GM08714 (cell line): ENCODE results near the gene INTS15.
A peak's percentile ranks its signal among the peaks of the same experiment; 100 is the strongest.

Experiments used
- H3K4me3 ChIP-seq: fragments of 200-500 bp; sonication (Bioruptor generic); 2 replicates; pipeline ENCODE4 v1.5.1; 2014; ENCODE audit warnings: mild to moderate bottlenecking, low read length, inconsistent platforms
- ZNF274 ChIP-seq: IDR thresholded peaks from 2 replicates; pipeline ENCODE4 v1.6.1; 2012; ENCODE audit warnings: mild to moderate bottlenecking, low read depth, low read length

Gene INTS15

DNA sequence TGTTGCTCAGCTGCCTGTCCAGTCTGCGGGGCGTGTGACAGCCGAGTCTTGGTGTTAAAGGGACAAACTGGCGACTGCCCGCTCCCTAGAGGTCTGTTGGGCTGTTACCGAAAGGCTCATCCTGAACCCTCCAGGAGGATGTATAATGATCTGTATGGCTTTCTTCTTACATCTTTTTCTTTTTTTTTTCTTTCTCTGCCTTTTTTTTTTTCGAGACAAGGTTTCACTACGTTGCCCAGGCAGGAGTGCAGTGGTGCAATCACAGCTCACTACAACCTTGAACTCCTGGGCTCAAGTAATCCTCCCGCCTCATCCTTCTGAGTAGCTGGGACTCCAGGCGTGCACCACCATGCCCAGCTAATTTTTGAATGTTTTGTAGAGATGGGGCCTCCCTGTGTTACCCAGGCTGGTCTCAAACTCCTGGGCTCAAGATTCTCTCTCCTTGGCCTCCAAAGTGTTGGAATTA, 857 bp downstream of the INTS15 start:
- peak overlapping the region; percentile 92 for H3K4me3 ChIP-seq
- TF ChIP-seq ZNF274, result no peak

DNA sequence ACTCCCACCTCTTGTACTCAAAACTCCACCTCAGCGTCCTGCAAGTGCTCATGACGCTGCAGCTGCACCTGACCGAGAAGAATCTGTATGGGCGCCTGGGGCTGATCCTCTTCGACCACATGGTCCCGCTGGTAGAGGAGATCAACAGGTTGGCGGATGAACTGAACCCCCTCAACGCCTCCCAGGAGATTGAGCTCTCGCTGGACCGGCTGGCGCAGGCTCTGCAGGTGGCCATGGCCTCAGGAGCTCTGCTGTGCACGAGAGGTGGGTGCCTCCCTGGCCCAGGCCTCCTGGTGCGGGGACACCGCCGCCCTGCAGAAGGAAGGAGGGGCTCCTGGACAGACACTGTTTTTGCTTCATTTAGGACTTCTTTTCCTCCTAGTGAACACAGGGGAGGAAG, 10.3 kb downstream of the INTS15 start:
- H3K4me3 ChIP-seq, result no peak overlapping the region
- no peak for TF ChIP-seq ZNF274

GRCh38 chr7:6604458-6604857, 14.6 kb downstream of the INTS15 start:
- no peak for TF ChIP-seq ZNF274
- H3K4me3 ChIP-seq, result no peak overlapping the region

DNA sequence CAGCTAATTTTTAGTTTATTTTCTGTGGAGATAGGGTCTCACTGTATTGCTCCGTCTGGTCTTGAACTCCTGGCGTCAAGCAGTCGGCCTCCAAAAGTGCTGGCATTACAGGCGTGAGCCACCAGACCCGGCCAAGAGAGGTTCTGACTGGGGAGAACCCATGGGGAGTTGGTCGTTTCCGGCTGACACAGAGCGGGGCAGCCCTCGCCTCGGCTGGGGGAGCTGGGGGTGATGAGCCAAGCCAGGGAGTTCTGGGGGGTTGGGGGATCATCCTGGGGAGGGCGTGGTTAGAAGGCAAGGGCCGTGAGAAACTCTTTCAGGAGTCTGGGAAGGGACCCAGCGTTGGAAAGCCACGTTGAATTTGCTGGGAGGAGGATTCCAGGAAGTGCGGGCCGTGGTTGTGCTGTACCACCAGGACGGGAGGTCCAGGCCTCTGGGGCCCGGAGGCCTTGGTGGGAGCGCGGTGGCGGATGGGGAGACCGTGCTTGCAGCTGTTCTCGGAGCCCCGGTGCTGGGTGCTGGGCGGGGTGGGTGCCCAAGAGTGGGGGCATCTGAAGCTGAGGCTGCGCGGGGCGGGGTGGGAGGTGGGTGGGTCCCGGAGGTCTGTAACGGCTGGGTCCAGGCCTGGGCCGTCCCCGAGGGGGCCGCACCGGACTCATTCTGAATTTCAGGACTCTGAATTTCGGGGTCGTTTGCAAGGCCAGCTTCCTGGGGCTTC, 17.2 kb downstream of the INTS15 start:
- no peak for TF ChIP-seq ZNF274
- H3K4me3 ChIP-seq, result no peak overlapping the region

- no peak for TF ChIP-seq ZNF274
- H3K4me3 ChIP-seq, result no peak overlapping the region
Measured at GRCh38 chr7:6607651-6608051, 17.8 kb downstream of the INTS15 start.

- no peak for TF ChIP-seq ZNF274
- H3K4me3 ChIP-seq, result no peak overlapping the region
Measured at GRCh38 chr7:6608081-6608480, 18.3 kb downstream of the INTS15 start.

DNA sequence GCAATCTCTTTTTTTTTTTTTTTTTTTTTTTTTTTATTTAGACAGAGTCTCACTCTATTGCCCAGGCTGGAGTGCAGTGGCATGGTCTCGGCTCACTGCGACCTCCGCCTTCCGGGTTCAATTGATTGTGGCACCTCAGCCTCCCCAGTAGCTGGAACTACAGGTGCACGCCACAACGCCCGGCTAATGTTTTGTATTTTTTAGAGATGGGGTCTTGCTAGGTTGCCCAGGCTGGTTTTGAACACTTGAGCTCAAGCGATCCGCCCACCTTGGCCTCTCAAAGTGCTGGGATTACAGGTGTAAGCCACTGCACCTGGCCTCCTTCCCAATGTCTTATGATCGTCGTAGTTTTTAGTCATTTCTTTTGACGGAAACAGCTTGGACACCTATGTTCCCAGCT, 19.0 kb downstream of the INTS15 start:
- TF ChIP-seq ZNF274, result no peak
- H3K4me3 ChIP-seq, result no peak overlapping the region

DNA sequence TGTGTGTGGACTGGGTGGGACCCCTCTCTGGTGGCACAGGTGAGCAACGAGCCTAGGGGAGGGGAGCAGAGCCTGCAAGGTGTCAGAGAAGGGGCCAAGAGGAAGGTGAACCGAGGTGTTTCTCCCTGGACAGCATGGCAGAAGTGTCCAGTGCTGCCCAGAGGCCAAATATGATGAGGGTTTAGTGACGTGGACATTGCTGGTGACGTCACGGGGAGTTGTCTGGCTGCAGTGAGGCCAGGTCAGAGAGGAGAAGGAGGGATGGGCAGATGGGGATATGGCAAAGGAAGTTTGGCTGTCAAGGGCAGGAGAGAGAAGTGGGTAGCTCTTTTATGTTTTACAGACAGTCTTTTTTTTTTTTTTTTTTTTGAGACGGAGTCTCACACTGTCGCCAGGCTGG, 23.0 kb downstream of the INTS15 start:
- no peak for TF ChIP-seq ZNF274
- H3K4me3 ChIP-seq, result no peak overlapping the region

DNA sequence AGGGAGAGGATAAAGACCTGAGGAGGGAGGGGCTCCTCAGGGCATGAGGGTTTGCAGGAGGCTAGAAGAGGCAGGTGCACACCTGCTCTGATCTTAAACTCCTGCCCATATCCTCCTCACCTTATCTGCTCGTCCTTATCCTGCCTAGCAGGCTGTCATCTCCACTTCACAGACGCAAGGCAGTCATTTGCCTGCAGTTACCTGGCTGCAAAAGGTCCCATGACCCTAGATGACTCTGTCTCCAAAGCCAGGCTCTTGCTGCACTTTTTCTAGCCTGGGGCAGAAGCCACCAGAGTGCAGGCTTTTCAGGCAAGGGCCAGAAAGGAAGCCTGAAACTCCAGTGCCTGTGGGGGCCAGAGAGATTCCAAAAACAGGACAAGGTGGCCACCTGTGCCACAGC, 23.9 kb downstream of the INTS15 start:
- no peak for TF ChIP-seq ZNF274

GRCh38 chr7:6614953-6615722, 25.3 kb downstream of the INTS15 start, which contains the start of gene ZNF853:
TSS of gene ZNF853 (plus strand) at chr7:6615610. CDS start at chr7:6616175, 565 bp downstream.
- TF ChIP-seq ZNF274, result no peak
- peak within 1 kb of the TSS; percentile 10 for H3K4me3 ChIP-seq

More for the DNA sequence above, 23.9 kb downstream of the INTS15 start:
- H3K4me3 ChIP-seq, result no peak overlapping the region

DNA sequence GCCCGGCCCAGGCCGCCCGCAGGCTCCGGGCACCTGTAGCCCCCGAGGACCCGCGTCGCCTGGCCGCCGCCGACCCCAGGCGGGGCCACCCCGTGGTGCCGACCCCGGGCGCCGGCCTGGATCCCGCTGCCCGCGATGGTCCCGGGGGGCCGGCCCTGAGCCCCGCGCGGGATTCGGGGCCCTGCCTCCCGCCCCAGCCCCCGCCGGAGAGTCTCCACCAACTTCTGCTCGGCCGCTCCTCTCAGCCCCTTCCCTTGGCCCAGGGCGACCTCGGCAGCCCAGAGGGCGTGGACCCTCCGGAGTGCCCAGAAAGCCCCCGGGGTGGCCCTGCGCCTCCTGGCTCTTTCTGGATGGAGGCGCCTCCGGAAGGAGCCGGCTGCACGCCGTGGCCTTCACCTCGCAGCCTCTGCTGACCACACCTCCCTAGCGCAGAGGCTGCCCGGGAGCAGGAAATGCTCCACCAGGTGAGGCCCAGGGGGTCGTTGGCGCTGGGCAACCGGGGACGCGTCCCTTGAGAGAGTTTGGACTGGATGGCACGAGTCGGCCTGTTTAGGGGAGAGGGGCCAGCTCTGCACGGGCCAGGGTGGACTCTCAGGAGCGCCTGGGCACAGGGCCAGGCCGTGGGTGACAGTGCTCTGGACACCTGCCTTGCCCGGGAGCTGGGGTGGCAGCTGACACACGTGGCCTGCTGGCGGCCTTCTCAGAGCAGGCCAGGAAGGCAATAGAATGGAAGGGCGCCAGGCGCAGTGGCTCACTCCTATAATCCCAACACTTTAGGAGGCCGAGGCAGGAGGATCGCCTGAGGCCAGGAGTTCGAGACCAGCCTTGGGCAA, 26.1 kb downstream of the INTS15 start:
- no peak for TF ChIP-seq ZNF274
- H3K4me3 ChIP-seq, result peak overlapping the region; percentile 10

GRCh38 chr7:6616854-6617643, 27.2 kb downstream of the INTS15 start:
- no peak overlapping the region for H3K4me3 ChIP-seq
- no peak for TF ChIP-seq ZNF274

DNA sequence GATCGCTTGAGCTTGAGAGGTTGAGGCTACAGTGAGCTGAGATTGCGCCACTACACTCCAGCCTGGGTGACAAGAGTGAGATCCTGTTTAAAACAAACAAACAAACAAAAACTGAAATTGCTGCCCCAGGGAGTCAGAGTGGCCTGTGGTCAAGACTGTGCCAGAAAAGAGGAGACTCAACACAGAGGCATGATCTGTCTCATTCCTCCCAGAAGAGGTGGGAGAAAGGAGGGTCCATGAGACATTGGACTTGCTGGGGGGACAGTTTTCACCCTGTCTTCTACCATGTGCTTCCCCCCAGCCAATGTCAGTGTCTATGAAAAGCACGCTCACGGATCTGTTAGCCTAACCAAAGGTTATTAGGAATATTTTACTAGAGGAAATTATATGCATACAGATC, 28.8 kb downstream of the INTS15 start:
- H3K4me3 ChIP-seq, result no peak overlapping the region
- TF ChIP-seq ZNF274, result no peak
